Heart right ventricle (tissue), 16 donors: ENCODE results near the gene BRMS1. TPM values are rescaled to one million over a fixed set of nuclear protein-coding genes. Genes with fewer than 3 reads are reported as not detected.

Experiments used
- ATAC-seq, 8 donors: fragments of 200-7000 bp; cut with Tn5 transposase; one replicate each; pipeline ENCODE4 v1.9.1; 2020; ENCODE audit warnings: mild to moderate bottlenecking in 8 of 8, moderate library complexity in 8 of 8, moderate number of reproducible peaks in 1 of 8
- DNase-seq, 2 donors: peaks; one replicate each; pipeline ENCODE4 v3.0.0-alpha.2; 2020
- H3K27ac ChIP-seq, 10 donors: fragments of 200-600 bp; sonication (generic) in 2 of 10; one replicate each; pipeline versions ENCODE4 v1.5.0 to v1.8.0; 2020 to 2022; ENCODE audit warnings: mild to moderate bottlenecking in 3 of 10
- H3K27me3 ChIP-seq, 7 donors: fragments of 200-600 bp; one replicate each; pipeline ENCODE4 v1.8.0; 2021 to 2022; ENCODE audit warnings: mild to moderate bottlenecking in 2 of 7
- H3K36me3 ChIP-seq, 9 donors: fragments of 200-600 bp; sonication (generic) in 1 of 9; one replicate each; pipeline versions ENCODE4 v1.5.0 to v1.8.0; 2020 to 2022; ENCODE audit warnings: mild to moderate bottlenecking in 2 of 9
- H3K4me1 ChIP-seq, 9 donors: fragments of 200-600 bp; sonication (generic) in 1 of 9; one replicate each; pipeline versions ENCODE4 v1.5.0 to v1.8.0; 2020 to 2022; ENCODE audit warnings: mild to moderate bottlenecking in 4 of 9
- H3K4me3 ChIP-seq, 10 donors: fragments of 200-600 bp; sonication (generic) in 2 of 10; one replicate each; pipeline versions ENCODE4 v1.5.0 to v1.8.0; 2020 to 2022; ENCODE audit warnings: mild to moderate bottlenecking in 7 of 10, moderate library complexity in 2 of 10
- H3K9me3 ChIP-seq, 11 donors: fragments of 200-600 bp in 10 of 11; sonication (generic) in 2 of 11; one replicate each; pipeline versions ENCODE4 v1.5.0 to v1.8.0; 2013 to 2022; ENCODE audit warnings: mild to moderate bottlenecking in 2 of 11, control low read depth in 1 of 11, moderate library complexity in 1 of 11
- CTCF ChIP-seq, 9 donors: fragments of 200-600 bp; sonication (generic) in 2 of 9; IDR thresholded peaks; one replicate each; pipeline versions ENCODE4 v1.5.0 to v1.8.0; 2021 to 2022; ENCODE audit warnings: antibody characterized with exemption in 9 of 9, mild to moderate bottlenecking in 5 of 9, moderate library complexity in 1 of 9
- WGBS, 2 donors: extraction: QIAGEN DNeasy Blood & Tissue Kit; methylation state at CpG; one replicate each; pipeline ENCODE4 v1.1.7; 2013; ENCODE audit warnings: inconsistent platforms in 1 of 2; 5-methylcytosine and 5-hydroxymethylcytosine counted together
- intact Hi-C, 10 donors: fragments of 100-400 bp; cut with DNase I; formaldehyde crosslinking; loops; one replicate each; pipeline versions ENCODE4 v1.11.1 to v1.14.2; 2022
- polyA plus RNA-seq, 2 donors: library from polyadenylated mRNA; stranded (reverse); fragments of 200-250 nt; gene quantifications; one replicate each; pipeline ENCODE4 v1.2.3, GENCODE V29; 2013
- total RNA-seq, 10 donors: library from RNA; stranded (reverse); fragmentation: NEBNext Ultra II Directional in 3 of 10; extraction: Animal tissue kit (Norgen Biotek cat#: 25700) in 3 of 10; gene quantifications; one replicate each; pipeline versions ENCODE4 v1.2.1 to v1.2.4, GENCODE V29; 2021 to 2023
- donor health status: Arrhythmogenic right ventricular cardiomyopathy.
- donor health status: ischemic (EF 13 %, LVEDD 7.1; RV severe dilation, severe dysfunction).
- donor health status: healthy with polysubstance abuse.
- donor health status: DM: no; HTN: yes; CAD: no.
- donor health status: DM: no; HTN: no; CAD: no.
- donor health status: ischemic (EF 25% LVEDD 6.9; RV normal size, moderate dysfunction).
- donor health status: ischemic (EF 25% LVEDD 5.7; RV mildly dilated, moderate dysfunction).
- donor health status: healthy.
- donor health status: DM: yes; HTN: yes; CAD: no.
- donor health status: Ischemic cardiomyopathy.
- donor health status: ischemic (EF 35%, LVEDD 5.7; RV mildly dilated, moderate dysfunction).
- donor health status: nonischemic (EF 11% LVEDD 7.7; RV severe dilation, severe dysfunction).
- donor health status: DM: yes; HTN: yes; CAD: no.
- donor health status: PGD.
- donor health status: ischemic (EF 29% LVEDD 5.4; RV normal size, mild dysfunction).
- donor health status: nonischemic (EF 23%, LVEDD 6.1; RV moderate dilation, normal function).

The BRMS1 gene
- total and polyA plus RNA-seq, 12 donors: 10.6 to 73.9 (median 13.6) TPM

- intact Hi-C loops: loop anchor here in 1 of 10 donors (5.0 kb wide), 1 partner anchor 33 kb away; no protein-coding TSS in a partner anchor
- no peak for DNase-seq
- 80 to 82% methylated on average over 14 of the region's 14 CpGs for WGBS, 2 donors
These were observed 5.0 kb downstream of the BRMS1 start for GRCh38 chr11:66339686-66340483.

GRCh38 chr11:66339162-66339675 is 5.7 kb downstream of the BRMS1 start:
- H3K27me3 ChIP-seq: no peaks in the 10 kb centered on the region
- intact Hi-C loops: no loop called here
- 81 to 87% methylated on average over 6 of the region's 6 CpGs for WGBS, 2 donors
- H3K36me3 ChIP-seq: peaks cover 2 to 66% (median 31%) of the 10 kb centered on the region in 9 donors
- H3K9me3 ChIP-seq: no peaks in the 10 kb centered on the region
- H3K27ac ChIP-seq: no peak overlapping the region
- no peak for TF ChIP-seq CTCF (IDR thresholded peaks at IDR 0.05)
- H3K4me3 ChIP-seq: no peak overlapping the region
- H3K4me1 ChIP-seq: peaks cover 15 to 42% (median 37%) of the 10 kb centered on the region in 9 donors
- ATAC-seq (no peak), DNase-seq (no peak)

More at GRCh38 chr11:66339686-66340483, 5.0 kb downstream of the BRMS1 start:
- H3K27ac ChIP-seq: no peak overlapping the region
- H3K4me1 ChIP-seq: peaks cover 15 to 43% (median 37%) of the 10 kb centered on the region in 9 donors
- H3K36me3 ChIP-seq: peaks cover 2 to 63% (median 31%) of the 10 kb centered on the region in 9 donors
- no peak overlapping the region for H3K4me3 ChIP-seq
- TF ChIP-seq CTCF (IDR thresholded peaks at IDR 0.05): no peak
- H3K27me3 ChIP-seq: no peaks in the 10 kb centered on the region
- no peak for ATAC-seq
- H3K9me3 ChIP-seq: no peaks in the 10 kb centered on the region

GRCh38 chr11:66338276-66339161 is 6.4 kb downstream of the BRMS1 start:
- Histone ChIP-seq H3K36me3 (peaks cover 2 to 73% (median 31%) of the 10 kb centered on the region in 9 donors), H3K27ac (no peak overlapping the region), H3K9me3 (no peaks in the 10 kb centered on the region), H3K4me1 (peaks cover 14 to 35% (median 30%) of the 10 kb centered on the region in 9 donors), H3K4me3 (no peak overlapping the region), H3K27me3 (no peaks in the 10 kb centered on the region)
- DNase-seq (no peak), ATAC-seq (no peak)
- intact Hi-C loops: no loop called here
- 85% methylated on average over 17 of the region's 17 CpGs for WGBS, 2 donors
- TF ChIP-seq CTCF (IDR thresholded peaks at IDR 0.05): no peak
